ENCODE data around the gene CD276.
"Not testable (repeated sequence)": the region's sequence is repeated elsewhere in the genome, so short reads cannot be mapped to it uniquely, and the experiment has no call there.

The CD276 gene

DNA sequence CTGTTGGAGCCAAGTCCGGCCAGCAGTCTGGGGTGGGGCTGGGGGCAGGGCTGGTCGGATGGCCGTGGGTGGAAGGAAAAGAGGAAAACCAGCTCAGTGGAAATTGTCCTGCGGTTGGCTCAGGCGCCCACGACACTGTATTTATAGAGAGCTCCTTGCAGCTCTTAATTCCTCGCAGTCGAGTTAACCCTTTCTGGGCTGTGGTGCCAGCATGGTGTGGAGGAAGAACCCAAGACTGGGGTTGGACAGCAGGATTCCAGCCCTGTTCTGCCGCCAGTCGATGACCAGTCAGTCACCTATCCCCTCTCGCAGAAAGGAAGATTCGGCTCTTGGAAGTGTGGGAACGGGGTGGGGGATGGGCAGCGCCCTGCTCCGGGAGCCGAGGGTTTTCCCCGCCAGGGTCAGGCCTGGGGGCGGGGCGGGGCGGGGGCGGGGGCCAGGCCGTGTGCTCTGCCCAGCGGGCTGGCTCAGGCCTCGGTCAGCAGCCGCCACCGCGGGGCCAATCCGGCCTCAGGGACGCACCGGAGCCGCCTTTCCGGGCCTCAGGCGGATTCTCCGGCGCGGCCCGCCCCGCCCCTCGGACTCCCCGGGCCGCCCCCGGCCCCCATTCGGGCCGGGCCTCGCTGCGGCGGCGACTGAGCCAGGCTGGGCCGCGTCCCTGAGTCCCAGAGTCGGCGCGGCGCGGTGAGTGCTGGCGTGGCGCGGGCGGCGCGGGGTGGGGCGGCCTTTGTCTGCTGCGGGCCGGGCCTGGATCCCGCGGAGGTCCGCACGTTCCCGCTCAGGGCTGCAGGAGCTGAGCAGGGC lies at the start of gene CD276:
Gene CD276 (plus strand): TSS at position 607 of the 804 bp plus-strand sequence. CDS start 15,257 bp downstream, outside the sequence.
- DNase-seq, result peak; percentile 61

DNA sequence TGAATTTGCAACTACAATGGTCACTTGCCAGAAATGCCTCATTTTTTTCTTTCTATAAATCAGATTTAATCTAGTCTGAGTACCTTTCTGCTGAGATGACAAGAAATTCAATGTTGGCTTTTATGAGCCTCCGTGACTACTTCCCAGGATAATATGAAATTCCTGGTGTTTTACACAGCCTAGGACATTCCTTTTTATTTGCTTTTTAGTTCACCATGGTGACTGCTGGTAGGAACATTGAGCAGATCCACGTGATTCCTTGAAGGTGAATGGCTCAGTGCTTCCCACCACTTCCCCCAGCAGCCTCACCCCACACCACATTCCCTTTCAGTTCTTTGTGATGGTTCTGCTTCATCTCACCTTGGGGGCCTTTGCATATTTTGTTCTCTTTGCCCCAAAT lies 46.7 kb upstream of the CD276 start:
- DNase-seq, result no peak

DNA sequence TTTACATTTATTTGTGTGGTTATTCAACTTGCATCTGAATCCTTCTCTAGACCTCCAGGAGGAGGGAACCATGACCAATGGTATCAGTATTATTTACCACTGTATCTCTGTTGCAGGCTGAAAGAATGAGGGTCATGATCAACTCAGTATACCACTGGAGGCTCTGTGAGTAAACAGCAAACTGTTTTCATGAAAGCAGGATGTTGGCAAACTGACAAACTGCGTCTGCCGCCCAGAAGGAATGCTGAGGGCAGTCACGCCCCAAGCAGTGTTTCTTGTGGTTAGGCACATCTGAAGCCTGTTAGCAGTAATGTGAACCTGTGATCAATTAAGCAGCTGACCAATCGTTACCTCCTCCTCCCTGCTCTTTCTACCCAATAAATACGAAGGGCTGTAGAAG lies 44.7 kb upstream of the CD276 start:
- DNase-seq, result not testable (repeated sequence)

DNA sequence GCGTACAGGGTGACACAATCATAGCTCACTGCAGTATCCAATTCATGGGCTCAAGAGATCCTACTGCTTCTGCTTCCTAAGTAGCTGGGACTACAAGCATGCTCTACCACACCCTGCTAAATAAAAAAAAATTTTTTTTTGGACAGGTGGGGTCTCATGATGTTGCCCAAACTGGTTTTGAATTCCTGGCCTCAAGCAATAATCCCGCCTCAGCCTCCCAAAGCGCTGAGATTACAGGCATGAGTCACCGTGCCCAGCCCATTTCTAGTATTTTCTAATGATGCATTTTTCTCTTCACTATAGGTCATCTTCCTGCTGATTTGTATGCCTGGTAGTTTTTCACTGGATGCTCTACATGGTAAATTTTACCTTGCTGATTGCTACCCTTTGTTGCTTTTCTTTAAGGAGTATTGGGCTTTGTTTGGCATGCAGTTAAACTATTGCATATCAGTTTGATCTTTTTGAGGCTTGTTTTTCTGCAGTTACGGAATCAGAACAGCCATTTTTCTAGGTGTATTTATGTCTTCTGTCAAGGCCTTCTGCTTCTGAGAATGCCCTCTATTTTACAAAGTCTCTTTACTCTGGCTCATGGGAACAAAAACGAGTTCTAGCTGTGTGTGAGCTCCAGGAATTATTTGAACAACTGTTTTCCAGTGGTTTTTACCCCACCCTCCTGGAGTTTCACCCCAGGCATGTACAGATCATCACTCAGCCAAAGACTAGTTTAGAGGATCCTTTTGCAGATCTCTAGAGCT lies 36.7 kb upstream of the CD276 start:
- no peak for DNase-seq

DNA sequence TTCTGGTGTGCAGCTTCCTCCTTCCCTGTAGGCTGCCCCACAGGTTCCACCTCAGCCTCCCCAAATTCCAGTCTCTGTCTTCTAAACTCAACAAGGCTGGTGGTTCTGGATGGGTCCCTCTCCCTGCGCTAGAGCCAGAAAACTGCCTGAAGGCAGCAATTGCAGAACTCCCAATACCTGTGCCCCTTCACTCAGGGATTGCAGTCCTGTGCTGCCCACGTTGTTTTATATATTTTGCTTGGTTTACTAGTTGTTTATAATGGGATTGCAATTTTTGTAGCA lies 36.2 kb upstream of the CD276 start:
- DNase-seq, result no peak

DNA sequence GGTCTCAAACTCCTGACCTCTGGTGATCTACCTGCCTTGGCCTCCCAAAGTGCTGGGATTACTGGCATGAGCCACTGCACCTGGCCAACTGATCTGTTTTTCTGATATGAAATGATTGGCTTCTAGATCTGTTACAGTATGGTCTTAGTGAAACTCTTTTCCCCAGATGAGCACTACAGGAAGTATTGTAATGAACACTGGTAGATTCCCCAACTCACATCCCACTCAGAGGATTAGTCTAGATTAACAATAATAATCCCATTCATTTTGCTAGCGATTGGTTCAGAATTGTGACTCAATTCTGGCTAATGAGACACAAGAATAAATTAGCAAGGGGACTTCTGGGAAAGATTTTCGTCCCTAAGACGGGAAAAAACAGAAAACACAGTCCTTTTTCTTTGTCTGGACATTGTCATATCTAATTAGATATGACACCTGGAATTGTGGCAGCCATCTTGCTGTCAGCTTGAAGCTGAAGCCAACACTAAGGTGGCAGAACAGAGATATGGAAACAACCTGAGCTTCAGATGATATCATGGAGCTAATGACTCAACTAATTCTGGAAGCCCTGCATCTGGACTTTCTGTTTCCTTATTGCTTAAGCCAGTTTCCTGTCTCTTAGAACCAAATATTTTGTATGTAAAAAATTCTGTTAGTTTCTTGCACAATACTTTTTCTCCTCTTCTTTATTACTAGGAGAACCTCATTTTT lies 33.6 kb upstream of the CD276 start:
- no peak for DNase-seq

DNA sequence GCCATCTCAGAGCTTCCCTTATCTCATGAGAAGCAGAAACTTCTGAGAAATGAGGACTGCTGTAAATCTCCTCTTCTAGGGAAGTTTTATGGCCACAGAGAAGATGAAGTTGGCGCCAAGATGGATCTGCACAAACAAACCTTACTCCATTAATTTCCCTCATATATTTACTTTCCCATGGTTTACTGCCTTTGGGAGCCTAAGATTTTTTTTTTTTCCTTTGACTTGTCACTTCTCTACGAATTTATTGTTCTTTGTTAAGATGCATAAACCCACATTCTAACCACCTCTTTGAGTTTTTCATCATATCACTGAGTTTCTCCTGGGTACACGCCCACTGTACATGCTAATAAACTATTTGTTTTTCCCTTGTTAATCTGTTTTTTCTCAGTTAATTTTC lies 29.5 kb upstream of the CD276 start:
- DNase-seq, result no peak

DNA sequence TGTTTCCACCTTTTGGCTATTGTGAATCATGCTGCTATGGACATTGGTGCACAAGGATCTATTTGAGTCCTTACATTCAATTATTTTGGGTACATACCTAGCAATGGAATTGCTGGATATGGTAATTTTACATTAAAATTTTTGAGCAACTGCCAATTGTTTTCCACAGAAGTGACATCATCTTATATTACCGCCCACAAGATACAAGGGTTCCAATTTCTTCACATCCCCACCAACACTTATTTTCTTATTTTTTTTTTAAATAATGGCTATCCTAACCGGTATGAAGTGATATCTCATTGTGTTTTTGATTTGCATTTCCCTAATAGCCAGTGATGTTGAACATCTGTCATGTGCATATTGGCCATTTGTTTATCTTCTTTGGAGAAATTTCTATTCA lies 28.5 kb upstream of the CD276 start:
- DNase-seq, result no peak

DNA sequence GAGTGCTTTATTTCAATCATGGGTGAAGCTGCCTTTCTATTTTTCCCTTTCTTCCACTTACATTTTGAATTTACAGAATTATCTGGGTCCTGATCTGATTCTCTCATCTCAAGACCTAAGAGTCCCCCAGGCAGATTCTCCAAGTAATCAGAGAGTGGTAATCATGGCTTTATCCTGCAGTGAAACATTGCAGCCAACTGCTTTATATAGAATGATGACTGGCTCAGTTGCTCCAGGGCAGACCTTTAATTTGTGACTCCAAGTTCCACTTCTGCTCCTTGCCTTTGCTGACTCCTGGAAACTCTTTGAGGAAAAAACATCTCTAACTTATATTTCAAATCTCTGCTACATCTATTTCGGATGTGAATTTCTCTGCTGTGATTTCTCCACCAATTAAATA lies 25.5 kb upstream of the CD276 start:
- DNase-seq, result no peak

DNA sequence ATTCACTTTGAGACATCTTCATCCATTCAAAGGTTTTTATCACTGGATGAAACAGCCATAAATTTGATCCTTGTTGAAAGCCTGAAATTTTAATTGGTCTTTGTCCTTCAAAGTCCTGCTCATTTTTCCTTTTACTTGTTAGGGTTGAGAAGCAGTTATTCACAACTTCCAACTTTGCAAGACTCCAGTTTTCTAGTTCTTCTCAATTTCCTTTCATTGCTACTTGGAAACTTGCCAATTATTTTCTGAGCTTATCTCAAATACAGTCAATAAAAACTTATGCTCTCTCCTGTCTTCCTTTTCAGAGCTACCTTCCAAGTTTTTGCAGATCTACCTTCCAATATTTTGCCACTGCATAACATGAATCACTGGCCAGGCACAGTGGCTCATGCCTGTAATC lies 23.7 kb upstream of the CD276 start:
- DNase-seq, result no peak

DNA sequence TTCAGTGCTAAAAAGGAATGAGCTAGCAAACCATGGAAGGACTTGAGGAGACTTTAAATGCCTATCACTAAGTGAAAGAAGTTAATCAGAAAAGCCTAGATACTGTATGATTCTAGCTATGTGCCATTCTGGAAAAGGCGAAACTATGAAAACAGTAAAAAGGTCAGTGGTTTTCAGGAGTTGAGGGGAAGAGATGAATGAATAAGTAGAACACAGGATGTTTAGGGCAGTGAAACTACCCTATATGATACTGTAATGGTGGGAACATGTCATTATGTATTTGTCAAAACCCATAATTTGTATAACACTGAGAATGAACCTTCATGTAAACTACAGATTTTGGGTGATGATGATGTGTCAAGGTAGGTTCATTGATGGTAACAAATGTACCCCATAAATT lies 9.6 kb upstream of the CD276 start:
- no peak for DNase-seq

DNA sequence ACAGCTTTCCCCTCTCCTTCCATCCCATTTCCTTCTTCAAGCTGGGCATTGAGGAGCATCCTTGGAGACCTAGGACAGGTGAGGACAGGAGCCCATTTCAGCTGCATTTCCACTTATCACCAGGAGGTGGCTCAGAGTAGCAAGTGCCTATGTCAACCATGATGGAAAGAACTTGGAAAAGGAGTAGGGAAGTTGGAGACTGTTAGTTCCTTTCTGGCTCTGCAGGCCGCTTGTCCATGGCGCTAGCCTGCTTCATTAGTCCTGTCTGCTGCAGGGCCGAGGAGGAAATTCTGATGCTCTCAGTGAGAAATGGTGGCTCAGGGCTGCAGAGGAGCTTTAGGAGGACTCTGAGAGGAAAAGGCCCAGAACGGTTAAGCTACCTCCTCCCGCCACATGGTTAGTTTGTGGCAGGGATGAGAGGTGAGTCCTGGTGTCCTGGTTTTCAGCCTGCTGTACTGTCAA lies 7.0 kb upstream of the CD276 start:
- no peak for DNase-seq

DNA sequence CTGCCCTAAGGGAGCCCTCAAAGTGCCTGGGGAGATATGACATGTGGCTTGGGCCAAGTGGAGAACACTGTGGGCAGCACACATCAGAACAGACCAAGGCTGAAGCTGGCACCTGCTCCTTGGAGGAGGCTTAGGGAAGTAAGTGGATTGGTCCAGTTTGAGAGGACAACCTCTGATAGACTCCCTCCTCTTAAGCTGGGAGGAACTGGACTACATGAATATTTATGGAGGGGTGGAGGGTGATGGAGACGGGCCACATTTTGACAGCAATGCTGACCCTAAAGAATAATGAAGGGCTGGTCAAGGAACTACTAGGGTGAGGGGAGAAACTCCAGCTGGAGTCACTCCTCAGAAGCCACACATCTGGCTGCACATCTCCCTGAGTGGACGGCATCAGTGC lies 6.5 kb upstream of the CD276 start:
- DNase-seq, result no peak

DNA sequence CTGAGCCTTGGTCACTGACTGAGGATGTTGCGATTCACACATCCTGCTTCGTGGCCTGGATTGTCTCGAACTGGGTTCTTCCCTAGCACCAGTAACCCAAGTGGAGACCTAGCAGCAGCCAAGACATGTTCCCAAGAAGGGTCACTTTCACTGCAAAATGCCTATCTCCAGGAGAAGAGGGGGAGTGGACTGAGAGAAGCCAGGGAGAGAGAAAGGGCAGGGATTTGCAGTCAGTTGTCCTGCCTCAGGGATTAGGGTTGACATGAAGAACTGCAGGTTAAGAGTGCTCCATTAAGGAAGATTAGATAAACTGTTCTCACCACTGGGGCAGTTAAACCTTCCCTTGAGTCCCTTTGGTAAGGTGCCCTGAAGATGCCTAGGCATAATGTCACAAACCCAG lies 5.7 kb upstream of the CD276 start:
- no peak for DNase-seq

DNA sequence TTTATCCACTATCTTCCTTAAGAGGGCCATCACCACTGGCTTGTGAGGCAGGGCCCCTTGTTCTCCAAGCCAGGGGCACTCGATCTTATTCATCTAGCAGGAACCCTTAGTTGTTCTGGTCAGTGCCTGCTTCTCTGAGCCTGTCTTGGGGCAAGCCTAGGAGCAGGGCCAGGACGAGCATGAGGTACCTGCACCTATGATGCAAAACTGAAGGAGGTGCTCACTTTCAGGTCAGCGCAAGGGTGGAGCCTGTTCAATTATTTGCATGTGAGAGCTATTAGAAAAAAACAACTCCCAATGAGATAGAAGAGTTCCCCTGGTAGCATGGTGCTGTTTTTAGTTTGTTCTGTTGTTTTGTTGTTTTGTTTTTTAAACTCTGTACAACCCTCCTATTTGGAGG lies 5.0 kb upstream of the CD276 start:
- DNase-seq, result no peak

DNA sequence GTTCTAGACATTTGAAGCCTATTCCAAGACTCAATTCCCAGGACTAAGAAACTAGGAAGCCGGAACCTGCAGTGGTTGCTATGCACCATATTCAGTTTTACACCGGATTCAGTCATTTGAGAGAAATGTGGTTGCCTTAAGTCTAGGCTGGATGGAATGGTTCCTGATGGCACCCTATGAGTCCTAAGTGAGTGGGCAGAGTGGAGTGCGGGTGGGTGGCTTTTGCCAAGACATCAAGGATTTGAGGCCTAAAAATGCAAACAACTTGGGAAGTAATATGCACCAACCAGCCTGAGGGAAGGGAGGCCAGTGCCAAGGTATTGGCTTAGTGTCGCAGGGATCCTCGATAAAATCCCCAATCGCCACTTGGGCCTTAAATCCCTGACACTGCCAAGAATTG lies 4.2 kb upstream of the CD276 start:
- no peak for DNase-seq

DNA sequence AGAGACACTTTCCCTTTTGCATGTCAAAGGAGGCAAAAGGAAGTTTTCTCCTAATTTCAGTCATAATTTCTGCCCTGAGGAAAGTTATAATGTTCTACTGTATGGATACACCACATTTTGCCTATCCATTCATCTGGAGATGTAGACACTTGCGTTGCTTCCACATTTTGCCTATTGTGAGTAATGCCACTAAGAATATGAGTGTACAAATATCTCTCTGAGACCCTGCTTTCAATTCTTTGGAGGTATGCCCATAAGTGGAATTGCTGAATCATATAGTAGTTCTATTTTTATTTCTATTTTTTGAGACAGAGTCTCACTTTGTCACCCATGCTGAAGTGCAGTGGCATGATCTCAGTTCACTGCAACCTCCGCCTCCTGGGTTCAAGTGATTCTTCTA lies 3.6 kb upstream of the CD276 start:
- DNase-seq, result no peak

DNA sequence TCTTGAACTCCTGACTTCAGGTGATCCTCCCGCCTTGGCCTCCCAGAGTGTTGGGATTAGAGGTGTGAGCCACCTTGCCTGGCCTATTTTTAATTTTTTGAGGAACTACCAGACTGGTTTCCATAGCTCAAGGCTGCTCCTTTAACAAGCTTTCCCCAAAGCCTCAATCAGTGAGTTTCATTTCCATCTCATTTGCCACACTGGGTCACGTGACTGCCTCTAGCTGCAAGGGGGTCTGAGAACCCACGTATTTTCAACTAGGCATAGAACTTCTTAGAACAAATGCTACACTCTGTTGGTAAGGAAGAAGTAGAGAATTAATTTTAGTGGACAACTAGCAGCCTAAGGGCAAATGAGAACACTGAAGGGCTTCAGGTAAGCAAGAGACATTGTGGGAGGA lies 3.1 kb upstream of the CD276 start:
- no peak for DNase-seq

DNA sequence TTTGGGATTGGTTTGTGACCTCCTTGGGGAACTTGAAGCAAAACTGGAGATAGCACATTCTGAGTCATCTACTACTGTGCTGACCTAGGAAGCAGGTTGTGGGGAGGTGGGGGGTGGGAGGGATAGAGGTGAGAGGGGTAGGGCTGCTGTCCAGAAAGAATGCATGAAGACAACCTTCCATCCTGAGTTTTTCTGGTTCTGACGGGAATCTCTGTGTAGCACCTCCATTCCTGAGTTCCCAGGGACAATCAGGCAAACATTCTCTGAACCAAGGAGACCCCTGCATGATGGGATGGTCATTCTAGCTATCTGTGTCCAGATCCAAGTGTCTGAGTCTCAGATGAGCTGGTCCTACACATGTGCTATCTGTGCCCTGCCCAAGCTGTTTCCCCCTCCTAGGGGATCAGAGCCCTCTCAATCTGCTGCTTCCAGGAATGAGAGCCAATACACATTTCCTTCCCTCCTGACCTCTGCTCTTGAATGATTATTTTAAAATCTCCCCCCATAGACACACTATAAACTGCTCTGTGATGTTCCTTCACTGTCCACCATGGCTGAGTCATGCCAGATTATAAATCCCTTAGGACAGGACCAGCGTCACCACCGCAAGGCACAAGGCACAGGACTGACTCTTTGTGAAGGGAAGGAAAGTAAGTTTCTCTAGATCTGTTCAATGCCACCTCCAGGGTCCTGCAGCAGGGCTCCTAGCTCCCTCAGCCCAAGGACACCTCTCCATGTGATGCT lies 2.2 kb upstream of the CD276 start:
- no peak for DNase-seq

DNA sequence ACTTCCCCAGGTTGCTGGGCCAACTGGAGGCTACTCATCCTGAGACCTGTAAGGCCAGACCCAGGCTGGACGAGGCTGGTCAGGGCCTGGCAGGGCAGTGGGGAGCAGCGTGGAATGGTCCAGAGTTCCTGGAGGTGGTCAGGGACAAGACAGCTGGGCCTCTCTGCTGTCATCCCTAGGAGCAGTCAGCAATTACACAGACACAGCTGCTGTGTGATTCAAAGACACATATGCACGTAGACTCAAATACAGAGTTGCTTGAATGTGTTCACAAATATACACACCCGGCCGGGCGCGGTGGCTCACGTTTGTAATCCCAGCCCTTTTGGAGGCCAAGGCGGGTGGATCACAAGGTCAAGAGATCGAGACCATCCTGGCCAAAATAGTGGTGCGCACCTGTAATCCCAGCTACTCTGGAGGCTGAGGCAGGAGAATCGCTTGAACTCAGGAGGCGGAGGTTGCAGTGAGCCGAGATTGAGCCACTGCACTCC lies 1.5 kb upstream of the CD276 start:
- no peak for DNase-seq

DNA sequence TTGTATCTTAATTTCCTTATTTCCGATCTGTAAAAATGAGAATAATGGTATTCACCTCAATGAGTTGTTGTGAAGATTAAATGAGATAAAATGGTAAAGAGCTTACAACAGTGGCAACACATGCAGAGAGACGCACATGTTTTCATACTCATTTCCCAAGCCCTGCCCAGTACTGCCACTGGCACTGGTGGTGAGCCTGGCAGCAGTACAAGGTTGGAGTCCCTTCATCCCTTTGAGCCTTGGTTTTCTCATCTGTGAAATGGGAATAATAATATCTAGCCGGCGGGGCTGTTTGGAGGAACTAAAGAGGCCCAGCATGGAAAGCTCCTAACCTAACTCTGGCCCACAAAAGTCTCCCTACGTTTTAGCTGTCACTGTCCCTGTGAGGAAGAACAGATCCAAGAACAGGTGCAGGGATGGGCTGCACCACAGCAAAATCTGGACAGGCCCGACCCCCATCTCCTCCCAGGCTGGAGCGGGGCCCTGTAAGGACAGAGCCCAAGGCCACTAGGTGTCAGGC lies 866 bp upstream of the CD276 start:
- DNase-seq, result no peak

DNA sequence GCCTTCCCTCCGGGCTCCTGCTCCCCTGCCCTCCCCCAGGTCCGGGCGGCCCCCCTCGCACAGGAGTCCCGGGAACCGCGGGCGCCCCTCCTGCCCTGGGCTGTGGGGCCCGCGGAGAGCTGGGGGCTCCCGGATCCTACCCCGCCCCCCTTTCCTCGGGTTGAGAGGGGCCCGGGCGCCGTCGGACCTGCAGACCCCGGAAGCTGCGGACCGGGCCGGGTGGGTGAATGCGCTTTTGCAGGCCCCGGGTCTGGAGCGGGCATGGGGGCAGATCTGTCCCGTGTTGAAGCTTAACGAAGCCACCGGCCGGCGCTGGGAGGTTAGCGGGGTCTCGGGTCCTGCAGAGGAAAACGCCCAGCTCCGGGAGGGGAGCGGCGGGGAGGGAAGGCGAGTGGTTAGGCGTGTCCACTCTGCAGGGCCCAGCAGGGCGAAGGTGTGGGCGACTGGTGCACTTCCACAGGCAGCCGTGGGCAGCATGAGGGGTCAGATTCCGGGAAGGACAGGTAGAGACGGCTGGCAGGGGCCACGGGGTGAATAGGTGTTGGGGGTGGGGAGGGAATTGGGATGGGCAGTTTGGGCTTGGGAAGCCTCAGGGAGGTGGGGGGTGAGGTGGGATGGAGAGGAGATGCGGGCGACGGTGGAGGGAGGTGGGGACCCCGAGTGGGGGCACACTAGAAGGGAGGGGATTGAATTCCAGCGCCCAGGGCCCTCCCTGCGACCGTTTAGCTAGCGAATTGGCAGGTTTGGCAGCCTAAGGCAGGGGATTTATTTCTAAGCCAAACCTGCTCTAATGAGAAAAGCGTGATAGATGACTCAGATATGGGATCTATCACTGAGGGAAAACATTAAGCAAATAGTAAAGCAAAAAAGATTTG lies 635 bp downstream of the CD276 start:
- DNase-seq, result peak; percentile 56
